Measurements from ENCODE around the gene PHF21A.

DNA sequence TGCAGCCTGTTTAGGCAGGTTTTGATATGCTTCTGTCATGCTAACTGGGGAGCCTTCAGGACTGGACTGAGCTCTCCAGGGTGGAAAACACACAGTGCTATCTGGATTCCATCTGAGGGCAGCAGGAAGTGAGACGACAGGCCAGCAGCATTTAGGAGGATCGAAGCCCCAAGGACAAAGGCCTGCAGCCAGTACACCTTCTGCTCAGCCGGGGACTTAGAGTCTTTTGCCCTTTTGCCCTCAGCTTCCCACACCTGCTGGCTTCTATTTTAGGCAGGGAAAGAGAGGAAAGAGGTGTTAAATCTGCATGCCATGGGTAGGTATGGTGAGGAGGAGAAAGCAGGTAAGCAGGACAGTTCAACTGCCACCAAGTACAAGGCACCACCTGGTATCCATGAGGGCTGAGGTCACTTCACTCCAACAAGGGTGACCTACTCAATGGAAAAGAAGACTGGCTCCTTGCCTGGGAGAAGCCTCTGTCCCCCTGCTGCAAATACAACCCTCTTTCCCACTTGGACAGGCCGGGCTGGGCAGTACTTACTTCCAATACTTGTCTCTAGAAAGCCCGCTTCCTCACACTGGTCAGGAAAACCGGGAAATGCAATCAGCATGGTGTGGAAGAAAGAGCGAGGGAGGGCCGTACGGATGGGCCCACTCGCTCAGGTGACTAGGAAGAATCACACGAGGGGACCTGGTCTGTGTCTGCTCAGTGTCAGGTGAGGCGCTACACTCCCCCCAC lies 186.5 kb downstream of the PHF21A start:
- TF ChIP-seq, protein P1, sequence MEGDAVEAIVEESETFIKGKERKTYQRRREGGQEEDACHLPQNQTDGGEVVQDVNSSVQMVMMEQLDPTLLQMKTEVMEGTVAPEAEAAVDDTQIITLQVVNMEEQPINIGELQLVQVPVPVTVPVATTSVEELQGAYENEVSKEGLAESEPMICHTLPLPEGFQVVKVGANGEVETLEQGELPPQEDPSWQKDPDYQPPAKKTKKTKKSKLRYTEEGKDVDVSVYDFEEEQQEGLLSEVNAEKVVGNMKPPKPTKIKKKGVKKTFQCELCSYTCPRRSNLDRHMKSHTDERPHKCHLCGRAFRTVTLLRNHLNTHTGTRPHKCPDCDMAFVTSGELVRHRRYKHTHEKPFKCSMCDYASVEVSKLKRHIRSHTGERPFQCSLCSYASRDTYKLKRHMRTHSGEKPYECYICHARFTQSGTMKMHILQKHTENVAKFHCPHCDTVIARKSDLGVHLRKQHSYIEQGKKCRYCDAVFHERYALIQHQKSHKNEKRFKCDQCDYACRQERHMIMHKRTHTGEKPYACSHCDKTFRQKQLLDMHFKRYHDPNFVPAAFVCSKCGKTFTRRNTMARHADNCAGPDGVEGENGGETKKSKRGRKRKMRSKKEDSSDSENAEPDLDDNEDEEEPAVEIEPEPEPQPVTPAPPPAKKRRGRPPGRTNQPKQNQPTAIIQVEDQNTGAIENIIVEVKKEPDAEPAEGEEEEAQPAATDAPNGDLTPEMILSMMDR (IDR thresholded peaks at IDR 0.05): no peak
- no peak for TF ChIP-seq POLR2A (IDR thresholded peaks at IDR 0.05)

Data from uterus (tissue), 2 donors.